Brain pericyte (primary cell): Measurements from ENCODE around the gene S100PBP.

ENCODE experiments used
- DNase-seq: peaks from one replicate; pipeline ENCODE4 v3.0.0-alpha.2; 2012; ENCODE audit warnings: low read depth, low spot score

S100PBP gene

GRCh38 chr1:32886828-32887414 is 69.5 kb downstream of the S100PBP start:
- DNase-seq = no peak

GRCh38 chr1:32887623-32888022 is 70.2 kb downstream of the S100PBP start:
- no peak for DNase-seq

- DNase-seq = no peak
Measured at GRCh38 chr1:32888134-32888533, 70.7 kb downstream of the S100PBP start.

GRCh38 chr1:32888677-32889420 is 71.4 kb downstream of the S100PBP start:
- no peak for DNase-seq

DNA sequence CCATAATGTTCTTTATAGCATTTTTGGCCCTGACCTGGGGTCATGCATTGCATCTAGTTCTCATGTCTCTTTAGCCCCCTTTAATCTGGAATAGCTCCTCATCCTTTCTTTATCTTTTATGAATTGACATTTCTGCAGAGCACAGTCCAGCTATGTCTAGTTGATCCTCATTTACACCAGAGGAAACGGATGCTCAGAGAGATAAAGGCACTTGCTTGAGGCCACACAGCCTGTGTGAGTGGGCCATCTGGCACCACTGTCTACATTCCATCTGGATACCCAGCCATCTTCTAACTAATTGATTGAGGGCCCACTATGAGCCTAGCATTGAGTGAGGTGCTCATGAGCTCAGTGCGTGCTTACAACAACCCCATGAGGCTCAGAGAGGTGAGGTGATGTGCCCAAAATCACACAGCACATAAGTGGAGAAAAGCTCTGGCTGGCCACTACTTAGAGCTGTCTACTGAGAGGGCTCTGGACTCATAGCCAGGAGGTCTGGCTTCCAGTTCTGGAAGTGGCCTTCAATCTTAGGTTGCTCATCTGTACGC is 72.4 kb downstream of the S100PBP start:
- DNase-seq = no peak

GRCh38 chr1:32890516-32891240 is 73.2 kb downstream of the S100PBP start:
- no peak for DNase-seq

DNA sequence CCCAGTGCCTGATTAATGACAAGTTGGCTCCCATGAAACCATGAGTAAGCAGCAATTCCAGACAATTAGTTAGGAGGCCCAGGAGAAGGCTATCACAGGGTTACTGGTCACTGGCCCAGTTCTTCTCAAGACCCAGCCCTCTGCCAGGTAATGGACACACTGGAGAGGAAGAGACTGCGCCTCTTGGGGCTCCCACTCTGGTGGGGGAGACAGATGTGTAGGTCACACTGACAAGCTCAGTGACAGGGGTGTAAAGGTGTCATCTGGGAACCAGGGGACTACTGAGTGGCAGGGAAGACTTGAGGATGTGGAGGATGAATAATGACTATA is 73.8 kb downstream of the S100PBP start:
- DNase-seq = no peak

DNA sequence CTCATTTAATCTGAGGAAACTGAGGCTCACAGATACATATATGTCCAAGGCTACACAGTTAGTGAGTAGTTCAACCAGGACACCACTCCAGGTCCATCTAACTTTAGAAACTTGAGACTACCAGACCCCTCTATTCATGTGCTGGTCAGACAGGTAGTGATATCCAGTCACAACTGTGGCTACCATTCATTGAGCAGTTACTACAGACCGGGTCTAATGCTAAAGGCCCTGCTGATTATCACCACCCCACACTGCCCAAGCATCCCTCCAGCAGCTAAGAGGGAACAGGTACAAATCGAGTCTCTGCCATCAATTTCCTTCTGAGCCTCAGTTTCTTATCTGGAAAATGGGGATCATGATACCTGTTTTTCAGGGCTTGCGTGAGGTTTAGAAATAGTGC is 74.2 kb downstream of the S100PBP start:
- DNase-seq = no peak

GRCh38 chr1:32892368-32893197 is 75.1 kb downstream of the S100PBP start:
- no peak for DNase-seq

DNA sequence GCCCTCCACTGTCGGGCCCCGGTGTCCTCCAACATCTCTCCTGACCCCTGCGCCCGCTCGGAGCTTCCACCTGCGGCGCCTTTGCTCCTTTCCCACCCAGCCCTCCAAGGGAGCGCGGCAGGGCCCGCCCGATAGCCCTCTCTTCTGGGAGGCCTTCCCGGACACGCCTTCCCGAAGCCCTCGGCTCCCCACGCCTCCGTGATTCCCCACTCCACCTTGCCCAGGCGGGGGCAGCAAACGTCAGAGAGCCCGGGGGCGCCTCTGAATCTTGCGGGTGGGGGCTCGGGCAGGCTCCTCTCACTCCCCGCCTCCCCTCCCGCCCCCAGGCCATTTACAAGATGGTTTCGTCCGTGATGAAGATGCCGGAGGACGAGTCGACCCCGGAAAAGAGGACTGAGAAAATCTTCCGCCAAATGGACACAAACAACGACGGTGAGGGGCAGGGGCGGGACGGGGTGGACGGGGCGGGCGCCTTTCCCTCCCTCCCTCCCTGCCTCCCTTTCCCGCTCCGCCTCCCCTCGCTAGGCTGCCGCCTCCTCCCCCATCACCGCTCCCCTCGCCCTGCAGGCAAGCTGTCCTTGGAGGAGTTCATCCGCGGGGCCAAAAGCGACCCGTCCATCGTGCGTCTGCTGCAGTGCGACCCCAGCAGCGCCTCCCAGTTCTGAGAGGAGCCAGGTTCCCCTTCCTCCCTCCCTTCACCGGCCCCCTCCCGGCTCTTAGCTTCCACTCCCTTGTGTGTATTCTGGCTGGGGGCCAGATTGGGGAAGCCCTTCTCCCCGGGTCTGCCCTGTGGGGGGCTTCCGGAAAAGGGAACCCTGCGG is 76.0 kb downstream of the S100PBP start:
- no peak for DNase-seq

DNA sequence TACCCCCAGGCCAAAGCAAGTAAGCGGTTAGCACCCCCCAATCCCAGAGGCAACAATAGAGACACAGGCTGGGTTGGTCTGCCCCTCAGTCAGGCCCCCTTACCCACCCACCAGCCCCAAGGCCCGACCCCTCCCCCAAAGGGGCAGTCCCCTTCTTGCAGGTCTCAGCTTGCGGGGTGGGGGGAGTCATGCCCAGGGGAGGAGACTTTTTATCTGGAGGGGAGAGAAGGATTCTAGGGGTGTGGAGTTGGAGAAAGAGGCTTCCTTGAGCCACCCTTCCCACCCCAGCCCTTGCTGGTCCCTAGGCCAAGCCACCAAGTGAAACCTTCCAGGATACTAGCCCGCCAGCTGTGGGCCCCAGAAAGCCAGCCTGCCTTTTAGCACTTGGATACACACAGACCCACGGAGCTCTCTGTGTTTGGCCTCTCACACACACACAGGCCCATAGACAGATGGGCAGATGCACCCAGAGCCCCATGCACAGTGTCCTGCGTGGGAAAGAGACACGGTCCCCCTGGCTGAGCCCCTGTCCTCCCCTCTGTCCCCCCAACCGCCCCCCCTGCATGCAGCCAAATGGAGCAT is 76.7 kb downstream of the S100PBP start:
- no peak for DNase-seq

- DNase-seq = no peak
Measured at GRCh38 chr1:32894681-32895080, 77.2 kb downstream of the S100PBP start.

DNA sequence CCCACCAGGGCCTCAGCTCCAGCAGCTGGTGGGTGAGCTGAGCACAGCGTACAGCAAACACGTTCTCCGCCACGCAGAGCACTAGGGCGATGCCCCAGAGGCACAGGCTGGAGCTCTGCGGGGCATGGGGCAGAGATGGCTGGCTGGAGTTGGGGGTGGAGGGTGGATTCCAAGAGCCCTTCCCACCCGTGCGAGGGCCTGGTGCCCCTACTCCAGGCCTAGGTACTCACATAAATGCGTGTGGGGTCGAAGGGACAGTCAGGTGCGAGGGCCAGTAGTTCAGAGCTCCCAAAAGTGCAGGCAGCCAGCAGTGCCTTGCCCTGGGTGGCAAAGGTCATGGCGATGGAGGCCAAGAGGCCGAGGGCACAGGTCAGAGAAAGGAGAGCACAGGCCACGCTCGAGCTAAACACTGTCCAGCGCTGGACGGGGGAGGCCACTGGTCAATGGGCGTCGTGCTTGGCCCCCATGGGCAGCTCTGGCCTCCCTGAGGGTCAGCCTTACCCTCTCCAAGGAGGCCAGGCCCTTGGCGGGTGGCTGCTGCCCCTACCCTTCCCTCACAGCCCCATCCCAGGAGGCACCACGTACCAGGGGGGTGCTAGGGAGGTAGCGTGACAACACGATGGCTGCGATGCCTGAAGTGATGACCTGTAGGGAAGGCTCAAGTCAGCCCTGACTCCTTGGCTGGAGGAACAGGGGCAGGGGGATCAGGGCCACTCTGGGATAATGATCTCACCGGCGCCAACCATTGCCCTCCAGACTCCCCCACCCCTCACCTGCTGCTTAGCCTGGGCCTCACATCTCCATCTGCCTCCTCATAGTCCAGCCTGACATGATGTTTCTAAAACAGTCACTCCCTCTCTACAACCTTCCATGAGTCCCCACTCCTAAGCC is 78.1 kb downstream of the S100PBP start:
- no peak for DNase-seq

- DNase-seq = no peak
Measured at GRCh38 chr1:32896451-32896850, 79.0 kb downstream of the S100PBP start.

DNA sequence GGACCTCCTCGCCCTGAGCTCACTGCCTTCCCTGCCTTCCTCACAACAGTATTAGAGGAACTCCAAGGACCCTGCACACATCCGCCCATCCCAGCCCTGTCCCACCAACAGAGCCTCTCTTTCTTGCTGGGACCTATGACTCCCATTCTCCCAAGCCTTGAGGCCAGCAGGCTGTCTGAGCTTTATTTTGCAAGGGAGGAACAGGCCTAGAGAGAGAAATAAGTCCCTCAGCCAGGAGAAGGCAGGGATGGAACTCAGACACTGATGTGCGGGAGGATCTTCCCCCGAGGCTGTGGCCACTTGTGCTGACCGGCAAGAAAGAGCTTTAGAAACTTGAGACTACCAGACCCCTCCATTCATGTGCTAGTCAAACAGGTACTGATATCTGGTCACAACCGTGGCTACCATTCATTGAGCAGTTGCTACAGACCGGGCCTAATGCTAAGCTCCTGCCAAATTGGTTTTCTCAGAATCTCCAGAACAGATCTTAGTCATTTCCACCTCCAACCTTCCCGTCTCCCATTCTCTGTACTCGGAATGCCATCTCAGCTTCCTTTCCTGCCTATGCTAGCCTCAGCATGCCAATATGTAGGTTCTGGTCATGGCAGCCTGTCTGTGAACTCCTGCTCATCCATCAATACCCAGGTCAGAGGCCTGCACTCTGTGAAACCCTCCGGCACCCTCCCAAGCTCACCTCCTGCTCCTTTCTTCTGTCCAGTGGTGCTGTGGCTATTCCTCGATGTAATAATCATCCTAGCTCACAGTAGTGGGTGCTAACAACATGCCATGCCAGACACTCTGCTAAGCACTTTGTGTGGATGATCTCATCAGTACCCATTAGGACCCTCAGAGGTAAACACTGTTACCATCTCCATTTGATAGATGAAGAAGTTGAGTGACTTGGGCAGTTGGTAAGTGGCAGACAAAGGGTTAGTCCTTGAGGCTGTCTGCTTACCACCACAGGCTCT is 79.9 kb downstream of the S100PBP start:
- no peak for DNase-seq

DNA sequence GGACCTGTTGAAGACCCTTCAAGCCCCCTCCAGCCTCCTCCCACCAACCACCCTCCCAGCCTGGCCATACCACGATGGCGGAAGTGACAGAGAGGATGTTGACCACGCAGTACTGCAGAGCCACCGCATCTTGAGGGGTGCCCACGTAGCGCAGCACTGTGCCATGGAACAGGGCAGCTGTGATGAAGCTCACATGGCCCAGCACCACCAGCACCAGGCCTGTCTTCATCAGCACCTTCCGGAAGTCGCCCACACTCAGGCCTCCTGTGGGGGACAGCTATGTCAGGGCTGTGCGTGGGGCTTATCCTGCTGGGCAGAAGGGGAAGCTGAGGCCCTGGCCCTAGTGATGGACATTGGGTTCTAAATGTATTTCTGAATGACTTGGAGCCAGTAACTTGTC is 80.6 kb downstream of the S100PBP start:
- DNase-seq = no peak

DNA sequence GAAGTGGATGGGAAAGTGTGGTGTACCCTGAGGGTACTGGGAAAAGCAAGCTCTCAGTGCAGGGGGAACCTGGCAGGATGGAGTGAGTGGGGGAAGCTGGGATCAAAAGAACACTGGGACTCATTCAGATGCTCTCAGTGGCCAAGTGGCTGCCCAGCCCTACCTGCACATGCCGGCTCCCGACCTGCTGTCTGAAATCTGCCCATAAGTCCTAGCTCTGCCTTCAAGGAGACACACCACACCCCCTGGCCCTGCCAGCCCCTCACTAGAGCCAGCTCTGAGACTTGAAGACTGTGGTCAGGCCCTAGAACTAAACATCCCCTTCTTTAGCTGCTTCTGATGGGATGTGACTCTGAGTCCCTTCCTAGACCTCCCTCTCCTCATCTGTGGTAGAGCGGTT is 81.5 kb downstream of the S100PBP start:
- no peak for DNase-seq

GRCh38 chr1:32899586-32900296 is 82.3 kb downstream of the S100PBP start:
- DNase-seq = no peak
